GM19438 (cell line): ENCODE data around the gene KCNQ4.

Experiments
- ATAC-seq: cut with Tn5 transposase; IDR thresholded peaks from one replicate; pipeline ENCODE4 v1.9.1; 2021; ENCODE audit warnings: low read depth; ENCODE audit not compliant: unreplicated experiment

KCNQ4 gene

GRCh38 chr1:40886318-40887011 is 102.9 kb downstream of the KCNQ4 start:
- no peak for ATAC-seq

GRCh38 chr1:40887012-40887378 is 103.4 kb downstream of the KCNQ4 start:
- no peak for ATAC-seq

GRCh38 chr1:40887652-40888051 is 104.1 kb downstream of the KCNQ4 start:
- no peak for ATAC-seq
